GM18907 (cell line): ENCODE data around the gene SHANK2.
A peak's percentile ranks its signal among the peaks of the same experiment; 100 is the strongest.

Source experiments
- ATAC-seq: cut with Tn5 transposase; IDR thresholded peaks from one replicate; pipeline ENCODE4 v1.9.1; 2021; ENCODE audit warnings: mild to moderate bottlenecking, moderate library complexity; ENCODE audit not compliant: unreplicated experiment

The SHANK2 gene

DNA sequence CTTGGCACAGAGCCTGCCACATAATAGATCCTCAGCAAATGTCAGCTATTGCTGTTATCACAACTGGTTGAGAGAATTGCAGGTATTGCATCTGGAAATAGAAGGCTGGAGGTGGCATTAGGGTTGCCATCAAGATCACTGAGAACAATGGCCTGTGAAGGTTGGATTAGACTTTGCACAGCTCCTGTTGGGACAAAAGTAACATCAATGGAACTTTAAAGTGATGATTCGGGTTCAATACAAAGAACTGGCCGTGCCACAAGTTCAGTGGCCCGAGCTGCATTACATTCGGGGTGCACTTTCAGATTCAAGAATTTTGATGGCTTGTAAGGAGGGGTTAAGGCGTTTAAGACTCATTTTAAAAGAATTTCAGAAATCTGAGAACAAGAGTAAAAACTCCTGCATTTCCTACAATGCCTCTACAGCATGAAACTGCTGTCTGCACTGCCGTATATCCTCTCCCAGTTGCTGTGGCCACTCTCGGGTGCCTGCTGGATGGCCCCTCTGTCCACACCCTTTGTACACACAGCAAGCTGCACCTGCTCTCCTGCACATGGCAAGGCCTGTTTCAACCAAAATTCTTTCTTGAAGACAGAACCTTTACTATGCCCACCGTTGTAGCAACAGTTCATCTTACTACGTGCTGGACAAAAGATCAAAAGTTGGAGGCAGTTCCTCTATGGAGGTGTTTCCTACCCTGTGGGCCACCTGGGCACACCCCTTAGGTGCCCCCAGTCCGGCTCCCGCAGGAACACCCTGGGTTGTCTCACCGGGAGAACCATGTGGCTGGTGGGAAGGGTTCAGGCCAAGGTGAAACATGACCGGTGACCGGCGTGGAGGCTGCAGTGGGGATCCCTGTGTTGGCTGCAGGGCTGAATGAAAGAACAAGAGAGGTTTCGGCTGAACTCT lies 17.5 kb upstream of the SHANK2 start:
- no peak for ATAC-seq

DNA sequence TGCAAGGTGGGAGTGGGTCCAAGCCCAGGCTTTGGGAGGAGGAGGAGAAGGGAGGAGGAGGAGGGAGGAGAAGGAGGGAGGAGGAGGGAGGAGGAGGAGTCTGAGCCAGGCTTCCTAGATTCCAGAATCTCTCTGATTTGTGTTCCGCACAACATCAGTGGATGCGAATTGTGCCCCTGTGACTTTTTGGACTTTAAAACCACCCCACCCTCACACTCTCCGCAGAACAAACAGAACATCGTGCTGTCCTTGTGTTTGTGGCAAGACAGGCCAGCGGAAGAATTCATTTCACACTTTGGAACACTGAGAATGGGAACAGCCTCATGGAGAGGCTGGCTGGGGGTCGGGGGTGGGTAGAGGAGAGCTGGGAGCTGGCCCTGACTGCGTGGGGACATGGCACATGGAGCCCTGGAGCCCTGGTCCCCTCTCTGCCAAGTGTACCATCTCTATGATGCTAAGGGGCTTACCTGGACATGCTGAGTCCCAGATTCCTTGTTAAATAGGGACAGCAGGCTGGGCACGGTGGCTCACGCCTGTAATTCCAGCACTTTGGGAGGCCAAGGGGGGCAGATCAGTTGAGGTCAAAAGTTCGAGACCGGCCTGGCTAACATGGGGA lies 16.4 kb upstream of the SHANK2 start:
- no peak for ATAC-seq

DNA sequence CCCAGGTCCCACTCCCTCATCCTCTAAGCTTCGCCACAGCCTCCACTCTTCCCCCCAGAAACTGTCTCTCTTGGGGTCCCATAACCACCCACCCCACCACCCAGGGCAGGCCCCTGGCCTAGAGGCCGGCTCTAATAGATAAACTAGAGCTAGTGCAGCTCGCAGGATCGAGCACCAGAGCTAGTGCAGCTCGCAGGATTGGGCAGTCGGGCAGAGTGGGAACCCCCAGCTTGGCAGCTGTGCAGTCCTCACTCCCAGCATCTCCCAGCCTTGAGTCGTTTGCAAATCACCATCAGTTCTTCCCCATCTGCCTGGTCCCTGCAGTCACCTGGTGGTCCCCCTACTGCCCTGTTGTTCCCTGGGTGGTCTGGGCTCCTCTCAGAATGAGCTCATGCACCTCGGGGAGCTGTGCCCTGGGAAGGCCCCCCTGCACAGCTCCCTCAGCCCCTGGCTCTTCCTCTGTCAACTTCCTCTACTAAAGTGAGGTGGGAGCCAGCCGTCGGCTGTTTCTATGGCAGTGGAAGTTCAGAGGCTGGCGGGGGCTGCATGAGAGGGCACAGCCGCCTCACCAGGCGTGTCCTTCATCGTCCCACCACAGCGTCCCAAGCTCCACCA lies 15.5 kb upstream of the SHANK2 start:
- ATAC-seq = no peak

DNA sequence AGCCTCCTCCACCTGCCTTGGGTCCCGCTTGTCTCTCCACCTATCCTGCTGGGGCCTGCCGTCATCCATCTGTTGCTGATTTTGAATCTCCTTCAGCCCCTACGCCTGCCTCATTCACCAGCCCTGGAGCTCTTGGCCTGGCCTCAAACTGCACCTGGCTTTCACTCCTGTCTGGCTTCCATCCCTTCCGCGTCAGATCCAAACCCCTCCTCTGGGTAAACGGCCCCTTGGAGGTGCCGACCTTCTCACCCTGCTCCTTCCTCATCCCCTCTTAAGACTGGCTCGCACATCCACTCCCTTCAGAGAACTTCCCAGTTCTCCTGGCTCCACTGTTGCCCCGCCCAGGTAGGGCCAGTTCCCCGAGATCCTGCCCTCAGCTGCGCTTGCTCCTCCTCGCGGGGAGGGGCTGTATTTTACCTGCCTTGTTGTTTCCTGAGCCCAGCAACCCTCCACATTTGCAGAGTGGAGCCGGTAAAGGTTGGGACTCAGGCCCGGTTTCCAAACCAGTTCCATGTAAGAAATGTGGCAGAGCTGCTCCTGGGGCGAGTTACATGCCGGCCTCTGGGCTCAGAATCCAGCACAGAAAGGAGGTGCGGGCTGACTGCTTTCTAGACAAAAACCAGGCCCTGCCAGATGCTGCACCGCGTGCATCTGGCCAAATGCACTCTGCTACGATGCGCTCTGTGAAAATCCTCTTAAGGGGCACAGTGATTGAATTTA lies 13.9 kb upstream of the SHANK2 start:
- ATAC-seq = no peak

DNA sequence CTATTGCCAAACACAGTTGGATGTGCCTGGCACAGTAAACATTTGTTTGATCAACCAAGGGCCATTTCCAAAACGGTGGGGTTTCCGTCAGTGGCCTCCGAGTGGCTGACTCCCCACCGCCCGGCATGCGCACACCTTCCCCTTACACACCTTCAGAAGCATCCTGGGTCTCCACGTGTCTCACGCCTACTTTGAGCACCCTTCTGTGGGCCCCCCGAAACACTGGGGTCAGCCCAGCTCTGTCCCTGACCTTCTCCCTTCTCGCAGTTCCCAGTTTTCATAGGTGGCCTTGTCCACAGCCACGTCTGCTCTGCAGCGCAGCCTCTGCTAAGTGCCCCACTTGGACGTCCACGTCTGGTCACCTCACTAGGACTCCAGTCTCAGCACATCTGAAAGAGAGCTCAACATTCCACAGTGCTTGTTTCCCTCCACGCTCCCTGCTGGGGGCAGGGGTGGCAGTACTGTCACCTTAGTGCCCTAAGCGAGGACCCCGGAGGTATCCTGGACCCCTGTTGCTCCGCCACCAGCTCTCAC lies 13.2 kb upstream of the SHANK2 start:
- no peak for ATAC-seq

DNA sequence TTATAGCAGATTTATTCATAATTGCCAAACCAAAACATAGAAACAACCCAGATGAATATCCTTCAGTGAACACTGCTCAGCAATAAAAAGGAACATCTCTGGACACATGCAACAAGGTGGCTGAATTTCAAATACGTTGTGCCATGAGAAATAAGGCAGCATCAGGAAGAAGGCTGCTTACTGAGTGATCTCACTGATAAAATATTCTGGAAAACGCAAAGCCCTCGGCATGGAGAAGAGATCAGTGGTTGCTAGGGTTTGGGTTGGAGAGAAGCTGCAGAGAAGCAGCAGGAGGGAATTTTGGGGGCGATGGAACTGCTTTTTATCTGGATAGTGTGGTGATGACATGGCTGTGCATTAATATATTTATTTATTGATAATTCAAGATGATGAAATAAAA lies 11.0 kb upstream of the SHANK2 start:
- no peak for ATAC-seq

DNA sequence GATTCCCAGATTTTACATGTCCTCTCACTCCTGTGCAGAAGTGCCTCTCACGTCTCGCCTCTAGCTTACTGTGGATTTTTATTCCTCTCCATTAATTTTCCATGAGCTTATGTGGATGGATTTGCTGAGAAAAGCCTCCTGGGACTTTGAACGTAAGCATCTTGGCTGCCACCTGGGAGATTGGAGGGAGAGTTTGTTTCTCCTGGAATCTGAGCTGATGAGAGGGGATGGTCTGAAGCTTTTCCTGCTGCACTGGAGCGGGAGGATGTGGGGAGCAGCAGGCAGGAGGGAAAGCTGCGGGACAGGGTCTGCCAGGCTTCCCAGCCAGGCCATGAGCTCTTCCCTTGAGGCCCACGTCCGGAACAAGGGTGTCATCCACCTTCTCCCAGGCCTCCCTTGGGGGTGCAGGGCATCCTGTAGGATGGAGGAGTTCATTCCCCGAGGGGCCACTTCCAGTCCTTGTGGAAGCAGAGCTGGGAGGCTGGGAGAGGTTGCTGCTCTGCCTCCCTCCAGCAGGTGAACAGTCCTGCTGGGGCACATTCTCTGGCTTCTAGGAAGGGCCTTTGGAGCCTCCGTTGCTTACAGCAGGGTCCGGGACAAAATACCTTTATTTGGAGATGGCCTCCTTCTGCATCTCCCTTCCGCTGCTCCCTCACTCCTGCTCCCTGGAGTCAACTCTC lies 3.6 kb upstream of the SHANK2 start:
- ATAC-seq = no peak

DNA sequence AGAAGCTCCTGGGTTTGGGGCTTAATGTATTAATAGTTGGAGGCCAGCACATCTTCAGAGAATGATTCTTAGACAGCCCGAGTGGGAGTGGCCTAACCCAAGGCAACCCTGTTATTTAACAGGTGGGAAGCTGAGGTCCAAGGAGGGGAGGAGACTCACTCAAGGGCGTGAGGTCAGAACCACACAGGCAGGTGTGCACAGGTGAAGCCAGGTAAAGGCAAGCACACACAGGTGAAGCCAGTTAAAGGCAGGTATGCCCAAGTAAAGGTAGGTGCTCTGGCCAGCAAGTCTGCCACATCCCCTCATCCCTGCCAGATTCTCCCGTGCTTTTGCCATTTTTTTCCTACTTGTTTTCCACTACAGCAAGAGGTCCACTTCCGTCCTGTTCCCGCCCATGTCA lies 2.9 kb upstream of the SHANK2 start:
- ATAC-seq = no peak

DNA sequence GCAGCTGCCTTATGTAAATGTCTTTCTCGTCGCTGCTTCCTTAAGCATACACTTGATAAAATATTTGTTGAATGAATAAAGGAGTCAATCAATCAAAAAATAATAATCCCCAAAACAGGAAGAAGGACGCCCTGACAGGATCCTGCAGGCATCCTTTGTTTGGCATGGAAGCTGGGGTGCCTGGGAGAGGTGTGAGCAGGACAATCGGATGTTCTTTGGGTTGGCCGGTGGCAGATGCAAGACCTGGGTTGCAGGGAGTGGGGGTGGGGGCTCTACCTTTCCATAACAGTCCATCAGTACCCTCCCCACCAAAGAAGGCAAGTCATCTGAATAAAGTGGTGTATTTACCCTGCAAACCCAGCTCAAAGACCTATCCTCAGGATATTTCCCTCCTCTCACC lies 1.4 kb upstream of the SHANK2 start:
- ATAC-seq = no peak

- peak; percentile 56 for ATAC-seq
Observed at GRCh38 chr11:71252770-71253730, 673 bp upstream of the SHANK2 start.

GRCh38 chr11:71251761-71252268 lies 562 bp downstream of the SHANK2 start:
- peak; percentile 42 for ATAC-seq

DNA sequence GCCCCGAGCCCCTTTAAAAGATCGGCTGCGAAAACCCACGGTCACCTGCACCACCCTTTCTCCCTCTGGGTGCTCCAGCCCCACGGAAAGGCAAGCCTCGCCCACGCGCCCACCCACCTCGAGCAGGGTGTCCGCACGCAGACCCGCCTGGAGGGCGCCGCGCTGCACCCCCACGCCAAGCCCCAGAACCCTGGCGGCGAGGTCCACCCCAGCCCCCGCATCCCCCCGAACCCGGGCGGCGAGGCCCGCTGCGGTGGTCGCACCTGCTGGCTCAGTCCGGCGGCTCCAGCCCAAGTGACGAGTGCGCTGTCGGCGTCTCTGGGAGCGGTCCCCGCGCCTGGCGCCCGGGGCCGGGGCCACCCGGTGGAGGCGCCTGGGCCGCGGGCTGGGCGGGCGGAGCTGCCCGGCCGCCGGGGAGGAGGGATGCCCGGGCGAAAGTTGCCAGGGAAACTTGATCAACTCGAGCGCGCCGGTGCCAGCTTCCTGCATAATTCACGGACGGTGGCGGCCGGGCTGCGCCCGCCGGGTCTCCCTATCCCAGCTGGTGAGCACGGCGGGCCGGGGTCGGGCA lies 1.1 kb downstream of the SHANK2 start:
- peak; percentile 11 for ATAC-seq

GRCh38 chr11:71250523-71251150 lies 1.7 kb downstream of the SHANK2 start:
- ATAC-seq = no peak

DNA sequence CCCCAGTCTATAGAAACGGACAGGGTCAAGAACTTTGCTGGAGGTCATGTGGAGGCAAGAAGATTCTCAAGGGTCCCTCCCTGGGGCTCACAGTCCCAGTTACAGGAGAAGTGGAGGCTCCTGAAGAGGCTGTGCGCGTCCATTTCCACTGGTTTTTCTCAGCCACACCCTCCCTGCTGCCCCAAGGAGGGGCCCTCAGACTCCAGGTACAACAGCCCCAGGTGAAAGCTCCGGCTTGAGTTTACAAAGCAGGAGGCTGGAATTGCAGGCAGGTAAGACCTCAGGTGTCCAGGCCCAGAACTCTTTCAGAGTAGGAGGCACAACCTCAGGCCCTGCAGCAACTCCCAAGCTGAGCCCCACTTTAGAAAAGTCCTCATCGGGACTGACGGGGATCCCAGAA lies 3.1 kb downstream of the SHANK2 start:
- no peak for ATAC-seq

GRCh38 chr11:71248656-71249055 lies 3.7 kb downstream of the SHANK2 start:
- ATAC-seq = no peak

DNA sequence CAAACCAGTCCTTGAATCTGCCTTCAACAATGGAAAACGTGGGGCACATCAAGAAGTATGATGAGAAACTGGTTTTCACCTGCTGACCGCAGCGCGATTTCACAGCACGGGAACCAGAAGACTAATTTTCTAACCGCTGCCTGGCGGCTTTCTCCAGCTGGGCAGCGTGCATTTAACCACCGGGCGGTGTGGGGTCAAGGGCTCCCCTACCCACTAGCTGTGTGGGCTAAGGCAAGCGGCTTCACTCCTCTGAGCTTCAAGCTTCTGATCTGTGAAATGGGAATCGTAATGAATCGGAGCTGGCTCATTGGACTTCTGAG lies 4.2 kb downstream of the SHANK2 start:
- ATAC-seq = no peak

GRCh38 chr11:71247551-71248250 lies 4.7 kb downstream of the SHANK2 start:
- ATAC-seq = no peak

DNA sequence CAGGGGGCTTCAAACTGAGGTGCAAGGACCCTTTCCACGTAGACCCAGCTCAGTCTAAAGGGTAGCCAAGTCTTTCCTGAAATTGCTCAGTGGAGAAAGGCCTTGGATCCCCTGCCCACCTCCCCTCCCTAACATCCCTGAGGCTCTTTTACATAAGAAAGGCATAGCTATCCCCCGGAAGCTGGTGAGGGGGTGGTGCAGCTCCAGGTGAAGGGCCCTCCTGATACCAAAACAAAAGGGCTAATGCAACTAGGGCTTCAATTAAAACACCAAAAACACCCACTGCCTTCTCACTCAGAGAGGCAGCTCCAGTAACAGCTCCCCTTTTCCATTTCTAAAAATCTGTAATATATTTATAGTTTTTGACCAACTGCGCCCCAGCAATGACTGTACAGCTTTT lies 5.8 kb downstream of the SHANK2 start:
- ATAC-seq = no peak
